Measurements from ENCODE around the gene ARHGAP27. TPM values are rescaled to one million over a fixed set of nuclear protein-coding genes. Genes with fewer than 3 reads are reported as not detected.

The ARHGAP27 gene
- total RNA-seq, 3 donors from 2014 or later (not counting 1 experiment from before 2014, with no cell fraction given), result 125 to 141 (median 126) TPM

GRCh38 chr17:45427181-45427835 is 5.4 kb downstream of the ARHGAP27 start:
- intact Hi-C loops (cut with micrococcal nuclease), result no loop called here
- H3K4me3 ChIP-seq (ENCODE audit: low read length), result no peak overlapping the region
- Mint-ChIP-seq H3K4me3 (no peak overlapping the region), H3K4me1 (peaks cover 13 to 43% of the 10 kb centered on the region in 2 donors), H3K27me3 (ENCODE audit: low read depth in 2 of 2) (no peaks in the 10 kb centered on the region), H3K27ac (no peak overlapping the region), H3K9me3 (no peaks in the 10 kb centered on the region), H3K36me3 (no peaks in the 10 kb centered on the region)
- 90% methylated on average over 10 of the region's 11 CpGs for WGBS (ENCODE audit: insufficient coverage)
- DNase-seq, result peak in 1 of 2 donors; percentile 7
- no peaks in the 10 kb centered on the region for H3K9me3 ChIP-seq (ENCODE audit: control insufficient read depth, insufficient read depth, low read length)
- H3K27me3 ChIP-seq (ENCODE audit: control insufficient read depth, insufficient read depth, low read length), result no peaks in the 10 kb centered on the region
- ATAC-seq, result no peak
- H3K4me1 ChIP-seq (ENCODE audit: control insufficient read depth, insufficient read depth, low read length), result peaks cover 43% of the 10 kb centered on the region
- no peaks in the 10 kb centered on the region for H3K36me3 ChIP-seq (ENCODE audit: control insufficient read depth, insufficient read depth, low read length)
- no peak for TF ChIP-seq CTCF (IDR thresholded peaks at IDR 0.05)
- H3K27ac ChIP-seq (ENCODE audit: low read length), result no peak overlapping the region

DNA sequence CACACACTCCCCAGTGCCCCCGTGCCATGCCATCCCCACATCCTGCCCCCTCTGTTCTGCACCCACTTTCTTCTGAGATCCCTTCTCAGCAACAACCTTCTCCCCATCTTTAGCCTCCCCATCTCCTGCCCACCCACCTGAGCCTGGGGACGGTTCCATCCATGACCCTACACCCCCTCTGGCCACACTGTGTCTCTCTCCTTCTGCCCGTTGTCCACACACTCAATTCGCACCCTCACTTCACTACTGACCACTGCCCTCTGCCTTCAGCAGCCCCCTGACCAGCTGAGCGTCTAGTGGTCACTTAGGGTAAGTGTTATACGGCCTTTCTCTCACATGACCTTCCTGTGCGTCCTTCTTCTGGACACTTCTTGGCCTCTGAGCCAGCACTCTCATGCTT is 6.1 kb downstream of the ARHGAP27 start:
- H3K36me3 ChIP-seq (ENCODE audit: control insufficient read depth, insufficient read depth, low read length), result no peaks in the 10 kb centered on the region
- no peak for TF ChIP-seq CTCF (IDR thresholded peaks at IDR 0.05)
- ATAC-seq, result no peak
- no peak overlapping the region for H3K4me3 ChIP-seq (ENCODE audit: low read length)
- no peak overlapping the region for H3K27ac ChIP-seq (ENCODE audit: low read length)
- H3K9me3 ChIP-seq (ENCODE audit: control insufficient read depth, insufficient read depth, low read length), result no peaks in the 10 kb centered on the region
- DNase-seq, result no peak
- Mint-ChIP-seq H3K27ac (no peak overlapping the region), H3K4me1 (peaks cover 13 to 41% of the 10 kb centered on the region in 2 donors), H3K9me3 (no peaks in the 10 kb centered on the region), H3K27me3 (ENCODE audit: low read depth in 2 of 2) (no peaks in the 10 kb centered on the region), H3K4me3 (no peak overlapping the region), H3K36me3 (no peaks in the 10 kb centered on the region)
- peaks cover 38% of the 10 kb centered on the region for H3K4me1 ChIP-seq (ENCODE audit: control insufficient read depth, insufficient read depth, low read length)
- H3K27me3 ChIP-seq (ENCODE audit: control insufficient read depth, insufficient read depth, low read length), result no peaks in the 10 kb centered on the region
- intact Hi-C loops (cut with micrococcal nuclease), result no loop called here
- 85% methylated on average over 7 of the region's 7 CpGs for WGBS (ENCODE audit: insufficient coverage)

- no peak for TF ChIP-seq CTCF (IDR thresholded peaks at IDR 0.05)
- intact Hi-C loops (cut with micrococcal nuclease), result no loop called here
- H3K27ac ChIP-seq (ENCODE audit: low read length), result no peak overlapping the region
- H3K36me3 ChIP-seq (ENCODE audit: control insufficient read depth, insufficient read depth, low read length), result no peaks in the 10 kb centered on the region
- no peaks in the 10 kb centered on the region for H3K9me3 ChIP-seq (ENCODE audit: control insufficient read depth, insufficient read depth, low read length)
- Mint-ChIP-seq H3K9me3 (no peaks in the 10 kb centered on the region), H3K4me3 (no peak overlapping the region), H3K4me1 (peaks cover 13 to 36% of the 10 kb centered on the region in 2 donors), H3K27ac (no peak overlapping the region), H3K36me3 (no peaks in the 10 kb centered on the region), H3K27me3 (ENCODE audit: low read depth in 2 of 2) (no peaks in the 10 kb centered on the region)
- WGBS (ENCODE audit: insufficient coverage), result 79% methylated on average over 6 of the region's 6 CpGs
- peaks cover 33% of the 10 kb centered on the region for H3K4me1 ChIP-seq (ENCODE audit: control insufficient read depth, insufficient read depth, low read length)
- DNase-seq (no peak), ATAC-seq (no peak)
- no peak overlapping the region for H3K4me3 ChIP-seq (ENCODE audit: low read length)
- H3K27me3 ChIP-seq (ENCODE audit: control insufficient read depth, insufficient read depth, low read length), result no peaks in the 10 kb centered on the region
Measured at GRCh38 chr17:45425984-45426413, 6.7 kb downstream of the ARHGAP27 start.

All from natural killer cell (primary cell).